HG03558 (cell line): ENCODE data around the gene BSPRY.
"Not testable (repeated sequence)": the region's sequence is repeated elsewhere in the genome, so short reads cannot be mapped to it uniquely, and the experiment has no call there.

Source experiments
- ATAC-seq: cut with Tn5 transposase; IDR thresholded peaks from one replicate; pipeline ENCODE4 v1.9.1; 2021; ENCODE audit warnings: moderate number of reproducible peaks; ENCODE audit not compliant: unreplicated experiment; ENCODE audit errors: extremely low read depth

The BSPRY gene

DNA sequence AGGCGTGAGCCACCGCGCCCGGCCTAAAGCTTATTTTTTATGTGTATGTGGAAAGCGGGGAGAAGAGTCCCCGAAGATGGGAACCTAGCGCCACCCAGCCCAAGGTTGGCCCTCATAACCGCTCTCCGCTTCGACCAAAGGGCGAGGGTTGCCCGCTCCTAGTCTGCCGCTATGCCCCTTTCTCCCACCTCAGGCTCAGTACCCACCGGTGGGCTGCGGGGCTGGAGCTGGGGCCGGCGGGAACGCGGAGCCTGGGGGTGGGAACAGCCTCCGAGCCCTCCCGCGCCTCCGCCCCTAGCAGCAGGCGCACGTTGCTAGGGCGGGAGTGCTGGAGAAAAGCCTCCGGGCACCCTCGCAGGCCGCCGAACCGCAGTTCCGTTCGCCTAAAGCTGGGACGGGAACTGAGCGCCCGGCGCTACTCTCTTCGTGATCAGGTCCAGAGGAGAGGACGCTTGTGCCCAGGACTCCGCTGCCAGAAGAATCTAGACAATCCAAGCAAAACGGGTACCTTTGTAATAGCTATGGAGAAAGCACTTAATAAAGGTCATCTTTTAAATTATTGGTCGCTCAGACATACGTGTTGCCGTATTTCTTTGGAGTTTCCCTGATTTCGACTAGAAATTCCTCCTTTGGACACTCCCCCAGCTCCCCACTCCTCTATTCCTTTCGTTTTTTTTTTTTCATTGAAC, 9.2 kb upstream of the BSPRY start, which contains the start of gene WDR31:
WDR31 (minus strand) TSS at position 265 of the 689 bp plus-strand sequence. CDS start 8,253 bp downstream, outside the sequence.
- peak; percentile 98 for ATAC-seq

DNA sequence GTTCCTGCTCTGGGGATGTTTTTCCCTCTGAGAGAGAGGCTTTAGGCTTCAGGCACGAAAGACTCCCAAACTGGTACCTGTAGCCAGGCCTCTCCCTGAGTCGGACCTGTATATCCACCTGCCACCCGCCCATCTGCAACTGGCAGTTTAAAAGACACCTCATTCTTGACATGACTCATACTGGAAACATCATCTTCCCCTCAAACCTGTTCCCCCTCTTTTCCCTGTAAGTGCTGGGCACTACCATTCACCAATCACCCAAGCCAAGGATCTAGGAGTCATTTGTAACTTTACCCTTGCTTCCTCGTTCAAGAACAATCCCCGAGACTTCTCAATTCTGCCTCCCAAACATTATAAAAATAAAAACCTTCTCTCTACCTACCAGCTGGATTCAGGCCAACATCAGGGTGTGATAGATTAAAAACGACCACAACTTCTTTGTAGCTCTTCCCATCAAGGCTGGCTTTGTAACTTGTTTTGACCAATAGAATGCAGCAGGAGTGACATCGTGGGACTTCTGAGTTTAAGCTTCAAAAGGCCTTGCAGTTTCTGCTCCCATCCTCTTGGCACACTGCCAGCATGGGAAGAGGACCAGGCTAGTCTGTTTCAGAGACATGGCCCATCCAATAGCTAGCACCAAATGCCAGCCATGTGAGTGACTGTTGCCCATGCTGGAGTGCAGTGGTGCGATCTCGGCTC, 7.5 kb upstream of the BSPRY start:
- no peak for ATAC-seq

DNA sequence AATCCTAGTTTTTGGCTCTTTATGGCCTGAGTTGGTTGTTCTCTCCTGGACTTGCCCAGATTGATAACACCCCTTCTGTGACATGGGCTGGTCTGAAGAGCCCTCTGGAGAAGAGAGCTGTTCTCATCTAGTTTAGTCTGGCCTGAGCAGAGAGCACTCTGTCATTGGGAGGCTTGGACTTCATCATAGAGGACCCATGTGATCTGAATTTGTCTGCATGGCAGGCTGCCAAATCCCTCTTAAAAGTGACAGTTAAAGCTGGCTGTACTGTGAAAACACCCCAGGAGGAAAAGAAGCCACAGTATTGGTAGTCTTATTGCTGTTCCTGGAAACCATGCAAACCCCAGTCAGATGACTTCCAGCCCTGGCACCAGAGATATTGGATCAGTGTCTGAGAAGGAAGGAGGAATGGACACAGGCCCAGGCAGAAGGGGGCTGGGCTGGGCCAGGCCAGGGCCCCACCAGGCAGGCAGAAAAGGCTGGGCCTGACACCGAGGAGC, 5.6 kb upstream of the BSPRY start:
- ATAC-seq, result no peak

DNA sequence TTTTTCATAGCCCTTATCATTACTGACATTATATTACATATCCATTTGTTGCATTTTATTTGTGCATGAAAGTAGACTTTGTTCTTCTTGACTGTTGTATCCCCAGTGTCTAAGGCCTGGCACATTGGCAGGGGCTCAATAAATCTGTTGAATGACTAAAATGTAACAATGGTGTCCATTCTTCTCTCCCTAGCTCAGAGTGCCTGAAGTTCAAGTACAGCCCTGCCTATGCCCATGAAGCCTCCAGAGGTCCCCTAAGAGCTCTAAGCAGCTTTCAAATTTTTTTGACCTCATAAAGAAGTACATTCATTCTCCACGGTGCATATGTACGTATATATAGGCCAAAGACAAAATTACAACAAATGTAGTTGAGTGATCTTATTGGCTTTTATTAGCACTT, 4.2 kb upstream of the BSPRY start:
- ATAC-seq, result no peak

DNA sequence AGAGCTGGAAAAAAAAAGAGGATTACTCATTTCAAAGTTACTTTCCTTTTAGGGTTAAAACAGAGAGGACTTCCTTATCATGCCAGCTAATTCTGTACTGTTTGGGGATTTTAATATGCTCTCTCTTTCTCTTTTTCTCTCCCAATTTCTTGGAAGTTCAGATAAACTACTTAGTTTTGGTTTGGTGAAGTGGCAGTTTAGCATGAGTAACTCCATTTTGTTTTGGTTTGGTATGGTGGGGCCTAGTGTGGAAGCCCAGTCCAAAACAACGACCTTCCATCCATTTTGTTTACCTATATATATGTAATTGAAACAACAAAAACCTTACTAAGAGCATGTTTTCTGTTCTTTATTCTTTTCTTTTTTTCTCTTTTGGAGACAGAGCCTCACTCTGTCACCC, 3.7 kb upstream of the BSPRY start:
- no peak for ATAC-seq

DNA sequence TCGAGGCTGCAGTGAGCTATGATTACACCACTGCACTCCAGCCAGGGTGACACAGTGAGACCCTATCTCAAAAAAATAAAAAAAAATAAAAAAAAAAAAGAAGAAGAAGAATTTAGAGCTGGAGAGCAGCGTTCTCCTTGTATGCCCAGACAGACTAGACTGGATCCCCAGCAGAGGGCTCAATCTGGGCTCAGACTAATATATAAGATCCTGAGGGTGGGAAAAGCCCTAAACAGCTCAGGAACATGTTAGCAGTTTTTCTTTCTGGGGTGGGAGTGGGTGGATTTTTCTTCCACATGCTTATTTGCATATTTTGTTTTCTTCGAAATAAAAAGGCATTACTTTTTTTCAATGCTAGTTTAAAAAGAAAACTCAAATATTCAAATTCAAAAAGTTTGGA, 904 bp upstream of the BSPRY start:
- no peak for ATAC-seq

DNA sequence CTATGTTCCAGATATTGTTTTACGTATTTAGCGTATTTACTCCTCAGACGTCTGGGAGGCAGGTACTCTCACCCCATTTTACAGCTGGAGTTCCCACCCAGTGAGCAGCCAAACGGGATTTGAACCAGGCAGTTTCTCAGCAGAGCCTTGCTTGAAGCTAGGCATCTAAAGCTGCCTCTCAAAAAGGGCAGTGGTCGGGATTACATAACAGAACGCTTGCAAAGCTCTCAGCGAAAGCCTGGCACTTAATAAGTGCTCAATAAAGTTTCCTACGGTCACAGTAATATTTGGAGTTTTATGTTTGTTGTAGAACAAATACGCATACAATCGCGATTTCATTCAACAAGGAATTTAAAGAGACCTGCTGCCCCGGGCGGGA, 286 bp upstream of the BSPRY start:
- ATAC-seq, result no peak

DNA sequence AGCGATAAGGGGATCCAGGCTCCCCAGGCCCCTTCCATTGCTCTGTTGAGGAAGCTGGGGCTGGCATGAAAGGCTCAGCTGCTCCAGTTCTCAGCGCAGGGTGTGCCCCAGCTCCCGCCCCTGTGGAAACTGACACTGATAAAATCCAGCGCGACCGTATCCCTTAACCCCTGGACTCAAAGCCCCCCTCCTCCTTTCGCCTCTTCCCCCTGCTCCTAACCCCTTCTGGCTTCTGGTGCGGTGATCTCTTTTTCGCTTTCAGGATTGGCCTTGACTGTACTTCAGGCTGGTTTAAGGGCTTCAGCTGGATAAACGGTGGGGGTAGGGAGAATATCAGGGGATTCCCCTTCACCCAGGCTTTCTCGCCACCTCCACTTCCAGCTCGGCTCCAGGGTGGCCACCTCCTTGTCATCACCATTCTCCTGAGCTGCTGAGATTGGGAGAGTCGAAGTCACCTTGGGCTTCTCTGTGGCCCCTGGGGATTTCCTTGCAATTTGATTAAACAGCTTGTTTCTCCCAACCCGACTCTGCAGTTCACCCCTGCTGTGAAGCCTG, 843 bp downstream of the BSPRY start:
- no peak for ATAC-seq

DNA sequence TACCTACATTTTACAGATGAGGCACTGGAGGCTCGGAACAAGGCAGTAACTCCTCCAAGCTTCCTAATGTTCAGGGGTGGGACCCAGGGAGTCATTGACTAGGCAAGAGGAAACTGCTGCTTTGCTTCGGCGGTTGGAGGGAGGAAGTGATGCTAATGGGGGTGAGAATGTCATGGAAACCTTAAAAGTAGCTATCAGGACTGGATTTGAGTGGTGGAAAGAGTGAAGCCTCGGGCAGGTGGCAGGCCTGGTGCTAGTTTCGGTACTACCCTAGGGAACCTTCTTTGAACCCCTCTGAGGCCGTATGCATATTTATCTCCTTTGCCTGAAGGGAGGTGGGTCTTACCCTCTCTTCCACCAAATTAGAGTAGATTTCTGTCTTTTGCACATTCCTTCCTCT, 1.6 kb downstream of the BSPRY start:
- no peak for ATAC-seq

DNA sequence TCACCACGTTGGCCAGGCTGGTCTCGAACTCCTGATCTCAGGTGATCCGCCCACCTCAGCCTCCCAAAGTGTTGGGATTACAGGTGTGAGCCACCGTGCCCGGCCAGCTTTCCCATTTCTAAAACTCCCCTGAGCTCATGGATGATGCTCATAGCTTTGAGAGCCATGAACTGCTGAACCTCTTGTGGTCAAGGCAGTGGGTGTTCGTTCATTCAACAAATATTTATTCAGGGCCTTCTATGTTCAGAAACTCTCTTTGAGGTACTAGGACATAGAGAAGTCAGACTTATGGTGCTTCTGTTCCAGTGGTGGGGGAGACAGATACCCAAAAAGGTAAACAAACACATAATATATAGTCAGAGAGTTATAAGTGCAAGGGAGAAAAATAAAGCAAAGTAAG, 2.7 kb downstream of the BSPRY start:
- ATAC-seq, result no peak

DNA sequence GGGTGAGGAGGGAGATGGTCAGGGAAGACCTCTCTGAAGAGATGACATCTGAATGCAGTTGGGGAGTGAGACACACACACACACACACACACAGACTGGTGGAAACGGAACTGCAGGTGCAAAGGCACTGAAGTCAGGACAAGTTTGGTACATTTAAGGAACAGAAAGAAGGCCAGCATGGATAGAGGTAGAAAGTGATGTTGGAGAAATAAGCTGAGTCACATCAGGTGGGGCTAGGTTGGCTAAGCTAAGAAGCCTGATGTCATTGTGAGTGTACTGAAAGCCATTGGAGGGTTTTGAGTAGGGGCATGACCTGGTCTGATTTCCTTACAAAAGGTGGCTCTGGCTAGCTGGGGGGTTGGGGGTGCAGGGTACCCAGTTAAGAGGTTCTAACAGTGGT, 3.1 kb downstream of the BSPRY start:
- no peak for ATAC-seq

DNA sequence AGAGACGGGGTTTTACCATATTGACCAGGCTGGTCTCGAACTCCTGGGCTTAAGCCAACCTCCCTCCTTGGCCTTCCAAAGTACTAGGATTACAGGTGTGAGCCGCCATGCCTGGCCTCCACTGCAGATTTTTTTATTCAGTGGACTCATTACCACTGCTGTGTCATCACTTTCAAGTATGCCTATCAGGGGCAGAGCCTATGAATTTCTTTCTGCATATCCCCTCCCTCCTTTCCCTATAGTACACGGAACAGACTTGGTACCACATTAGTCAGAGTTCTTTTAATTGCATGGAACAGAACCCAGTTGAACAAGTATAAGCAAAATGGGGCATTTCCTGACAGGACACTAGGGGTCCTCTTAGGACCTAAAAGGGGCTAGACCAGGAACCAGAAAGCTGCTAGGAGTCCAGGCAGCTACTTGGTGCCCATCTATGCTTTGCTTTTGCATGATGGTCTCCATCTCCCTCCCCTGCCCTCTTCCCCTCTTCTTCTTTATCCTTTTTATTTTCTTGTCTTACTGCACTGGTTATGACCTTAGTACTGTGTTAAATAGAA, 5.8 kb downstream of the BSPRY start:
- ATAC-seq, result no peak

DNA sequence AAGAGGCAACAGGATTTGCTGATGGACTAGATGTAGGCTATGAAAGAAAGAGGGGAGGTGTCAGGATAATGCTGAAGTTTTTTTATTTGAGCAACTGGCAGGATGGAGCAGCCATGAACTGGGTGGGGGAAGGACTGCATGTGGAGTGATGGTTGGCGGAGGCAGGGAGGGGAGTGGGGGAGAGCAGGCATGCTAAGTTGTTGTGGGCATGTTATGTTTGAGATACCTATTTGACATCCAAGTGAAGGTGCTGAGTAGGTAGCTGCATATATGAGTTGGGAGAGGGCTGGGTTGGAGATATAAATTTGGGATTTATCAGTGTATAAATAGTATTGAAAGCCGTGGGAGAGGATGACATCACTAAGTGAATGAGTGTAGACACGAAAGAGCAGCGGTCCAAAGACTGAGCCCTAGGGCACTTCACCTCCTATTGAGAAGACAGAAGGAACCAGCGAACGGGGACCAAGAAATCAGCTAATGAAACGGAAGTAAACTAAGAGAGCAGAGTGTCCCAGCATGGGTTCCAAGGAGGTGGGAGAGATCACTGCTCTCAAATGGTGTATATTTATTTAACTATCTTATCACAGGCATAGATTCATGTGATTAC, 7.4 kb downstream of the BSPRY start:
- ATAC-seq, result no peak

DNA sequence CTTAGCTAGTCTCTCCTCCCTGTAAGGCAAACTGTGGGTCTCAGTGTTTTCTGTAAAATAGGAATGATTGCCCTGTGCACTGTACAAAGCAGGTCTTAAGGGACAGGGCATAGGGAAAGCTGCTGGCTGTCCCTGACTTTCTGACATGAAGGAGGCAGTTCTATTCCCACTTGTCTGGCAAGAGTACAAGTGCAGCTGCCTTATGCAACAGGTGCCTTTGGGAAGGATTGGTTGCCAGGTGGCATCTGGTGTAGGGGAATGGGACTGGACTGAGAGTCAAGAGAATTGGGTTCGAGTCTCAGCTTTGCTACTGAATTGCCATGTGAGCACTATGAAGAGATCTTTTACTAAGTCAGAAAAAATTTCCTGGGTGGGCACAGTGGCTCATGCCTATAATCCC, 10.0 kb downstream of the BSPRY start:
- ATAC-seq, result no peak

DNA sequence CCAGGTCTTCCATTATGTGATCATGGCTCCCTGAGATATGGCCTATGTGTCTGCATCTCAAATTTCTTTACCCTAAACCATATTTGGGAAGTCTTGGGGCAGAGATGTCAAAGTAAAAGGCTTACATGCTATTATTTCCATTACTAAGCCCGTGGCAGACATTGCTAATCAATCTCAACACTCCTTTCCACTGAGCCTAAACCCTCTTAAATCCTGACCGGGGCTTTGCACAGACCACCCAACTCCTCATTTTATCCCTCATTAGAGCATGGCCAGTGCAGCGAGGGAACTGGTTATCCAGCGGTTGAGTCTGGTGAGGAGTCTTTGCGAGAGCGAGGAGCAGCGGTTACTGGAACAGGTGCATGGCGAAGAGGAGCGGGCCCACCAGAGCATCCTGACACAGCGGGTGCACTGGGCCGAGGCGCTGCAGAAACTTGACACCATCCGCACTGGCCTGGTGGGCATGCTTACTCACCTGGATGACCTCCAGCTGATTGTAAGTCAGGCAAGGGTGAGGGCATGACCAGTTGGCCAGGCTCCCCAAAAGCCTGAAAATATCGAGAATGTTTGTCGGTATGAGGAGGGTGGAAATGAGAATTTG, 11.0 kb downstream of the BSPRY start:
- no peak for ATAC-seq

DNA sequence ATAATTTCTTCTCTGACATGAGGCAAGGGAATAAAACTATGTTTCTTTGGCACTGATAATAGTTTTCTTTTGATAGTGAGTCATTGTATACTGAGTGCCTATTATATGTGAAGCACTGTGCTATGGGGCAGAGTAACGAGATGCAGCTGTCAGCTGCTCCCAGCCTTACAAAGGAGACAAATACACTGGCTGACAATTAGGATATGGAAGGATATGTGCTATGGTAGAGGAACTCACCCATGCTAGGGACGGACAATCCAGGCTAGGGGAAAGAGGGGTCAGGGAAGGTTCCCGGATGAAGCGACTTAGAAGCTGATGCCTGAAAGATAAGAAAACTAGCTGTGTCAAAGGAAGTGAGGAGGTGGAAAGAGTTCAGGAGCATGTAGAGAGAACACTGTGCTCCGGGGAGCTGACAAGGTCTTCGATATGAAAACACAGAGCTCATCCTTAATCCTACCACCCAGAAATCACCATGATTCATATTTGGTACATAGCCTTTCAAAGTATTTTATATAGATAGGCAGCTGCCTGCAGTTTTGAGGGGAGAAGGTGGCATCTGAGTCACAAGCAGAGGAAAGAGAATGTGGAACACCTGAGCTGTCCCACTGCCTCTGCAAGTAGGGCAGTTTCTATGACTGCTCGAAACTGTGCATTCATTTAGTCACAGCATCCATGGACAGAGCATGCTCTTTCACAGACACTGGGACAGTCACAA, 12.1 kb downstream of the BSPRY start:
- no peak for ATAC-seq

DNA sequence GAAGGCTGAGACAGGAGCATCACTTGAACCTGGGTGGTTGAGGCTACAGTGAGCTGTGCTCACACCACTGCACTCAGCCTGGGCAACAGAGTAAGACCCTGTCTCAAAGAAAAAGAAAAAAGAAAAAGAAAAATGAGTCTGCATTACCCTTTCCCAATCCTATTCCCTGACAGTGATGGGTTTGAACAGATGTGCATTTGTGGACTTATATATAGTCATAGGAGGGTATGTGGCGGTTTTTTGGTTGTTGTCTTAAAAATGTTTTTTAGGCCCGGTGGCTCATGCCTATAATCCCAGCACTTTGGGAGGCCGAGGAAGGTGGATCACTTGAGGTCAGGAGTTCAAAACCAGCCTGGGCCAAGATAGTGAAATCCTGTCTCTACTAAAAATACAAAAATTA, 14.0 kb downstream of the BSPRY start:
- ATAC-seq, result no peak

DNA sequence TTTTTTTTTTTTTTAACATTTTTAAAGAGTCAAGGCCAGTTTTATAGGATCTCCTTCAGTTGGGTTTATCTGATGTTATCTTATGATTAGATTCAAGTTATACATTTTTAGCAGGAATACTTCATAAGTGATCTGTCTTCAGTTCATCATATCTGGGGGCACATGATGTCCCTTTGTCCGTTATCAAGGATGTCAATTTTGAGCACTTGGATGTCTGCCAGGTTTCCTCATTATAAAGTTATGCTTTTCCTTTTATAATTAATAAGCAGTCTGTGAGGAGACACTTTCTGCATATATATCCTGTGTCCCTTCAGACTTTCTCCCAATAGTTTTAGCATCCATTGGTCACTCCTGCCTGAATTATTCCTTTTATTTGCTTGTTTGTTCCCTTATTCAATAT, 15.6 kb downstream of the BSPRY start:
- no peak for ATAC-seq

DNA sequence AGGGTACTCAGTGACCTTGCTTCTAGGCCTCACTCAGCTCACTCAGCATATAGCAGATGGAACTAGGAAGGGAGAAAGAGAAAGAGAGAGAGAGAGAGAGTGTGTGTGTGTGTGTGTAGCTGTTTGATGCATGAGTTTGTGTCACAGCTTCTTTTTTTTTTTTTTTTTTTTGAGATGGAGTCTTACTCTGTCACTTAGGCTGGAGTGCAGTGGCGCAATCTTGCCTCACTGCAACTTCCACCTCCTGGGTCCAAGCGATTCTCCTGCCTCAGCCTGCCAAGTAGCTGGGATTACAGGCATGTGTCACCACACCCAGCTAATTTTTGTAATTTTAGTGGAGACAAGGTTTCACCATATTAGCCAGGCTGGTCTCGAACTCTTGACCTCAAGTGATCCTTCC, 16.3 kb downstream of the BSPRY start:
- not testable (repeated sequence) for ATAC-seq
